H1 (cell line): ENCODE measurements around the gene ARHGEF10L. TPM values are rescaled to one million over a fixed set of nuclear protein-coding genes. Genes with fewer than 3 reads are reported as not detected.

Experiments used
- CTCF ChIA-PET: fragments of 300-600 bp; sonication (Branson Sonifier 250); formaldehyde crosslinking; loops from one replicate; lab custom pipeline; 2021; ENCODE audit not compliant: partially characterized antibody; lab: Charles Lee
- POLR2A ChIA-PET: fragments of 300-600 bp; sonication (Branson Sonifier 250); formaldehyde crosslinking; loops from one replicate; lab custom pipeline; 2021; ENCODE audit warnings: inconsistent platforms; ENCODE audit not compliant: partially characterized antibody; lab: Charles Lee
- DNase-seq, 2 experiments: peaks; one replicate each; pipeline versions ENCODE4 v3.0.0 to v3.0.0-alpha.2; 2010 to 2022; ENCODE audit warnings: low spot score in 2 of 2, low read depth in 1 of 2, mixed read lengths in 1 of 2
- FAIRE-seq: peaks from 2 replicates; lab custom pipeline; 2011; peaks lifted over from hg19 to GRCh38; lab: Jason Lieb, UNC
- H2AFZ ChIP-seq: 2 replicates; pipeline ENCODE4 v1.8.1; 2012; ENCODE audit warnings: low read length, inconsistent platforms
- H2AK5ac ChIP-seq: 2 replicates; pipeline ENCODE4 v1.6.1; 2013; ENCODE audit warnings: low read depth, low read length
- H2BK120ac ChIP-seq: replicated peaks from 2 replicates; pipeline ENCODE3; 2013; ENCODE audit warnings: low read depth, low read length, inconsistent platforms
- H2BK12ac ChIP-seq: 2 replicates; pipeline ENCODE4 v1.6.1; 2013; ENCODE audit warnings: low read depth, low read length
- H2BK15ac ChIP-seq: 2 replicates; pipeline ENCODE4 v1.6.1; 2013; ENCODE audit warnings: low read length
- H2BK20ac ChIP-seq: 2 replicates; pipeline ENCODE4 v1.6.1; 2013; ENCODE audit warnings: low read length
- H2BK5ac ChIP-seq: 2 replicates; pipeline ENCODE4 v1.6.1; 2013; ENCODE audit warnings: low read depth, low read length
- H3K14ac ChIP-seq: 2 replicates; pipeline ENCODE4 v1.6.1; 2013; ENCODE audit warnings: inconsistent platforms; ENCODE audit not compliant: insufficient read length
- H3K18ac ChIP-seq: 2 replicates; pipeline ENCODE4 v1.6.1; 2013; ENCODE audit warnings: low read length; ENCODE audit errors: extremely low read depth
- H3K23ac ChIP-seq: 2 replicates; pipeline ENCODE4 v1.6.1; 2013; ENCODE audit warnings: inconsistent platforms; ENCODE audit not compliant: insufficient read length
- H3K23me2 ChIP-seq: 2 replicates; pipeline ENCODE4 v1.6.1; 2013; ENCODE audit warnings: low read depth, low read length
- H3K27ac ChIP-seq: 2 replicates; pipeline ENCODE4 v1.6.1; 2011; ENCODE audit warnings: low read depth, low read length, inconsistent platforms
- H3K27me3 ChIP-seq, 4 experiments: replicated peaks in 1 of 4; 1 replicate in 1 of 4; 2 replicates in 3 of 4; pipeline versions ENCODE4 v1.6.1 to v1.8.1; 2011 to 2013; ENCODE audit warnings: low read length in 3 of 4, mild to moderate bottlenecking in 3 of 4, inconsistent platforms in 2 of 4, mixed read lengths in 2 of 4, moderate library complexity in 1 of 4; ENCODE audit not compliant: control insufficient read depth in 3 of 4, insufficient read depth in 3 of 4; ENCODE audit errors: extremely low read depth in 1 of 4
- H3K36me3 ChIP-seq, 4 experiments: 2 replicates each; pipeline versions ENCODE4 v1.6.1 to v1.8.1; 2011 to 2013; ENCODE audit warnings: mild to moderate bottlenecking in 4 of 4, low read length in 3 of 4, moderate library complexity in 2 of 4, control low read depth in 1 of 4, inconsistent platforms in 1 of 4; ENCODE audit not compliant: insufficient read depth in 4 of 4, control insufficient read depth in 2 of 4
- H3K4ac ChIP-seq: replicated peaks from 2 replicates; pipeline ENCODE3; 2013; ENCODE audit warnings: low read length, low read depth, mixed read lengths, inconsistent platforms; ENCODE audit not compliant: insufficient read length
- H3K4me1 ChIP-seq, 4 experiments: replicated peaks in 1 of 4; 1 replicate in 1 of 4; 2 replicates in 3 of 4; pipeline versions ENCODE4 v1.6.1 to v1.8.1; 2011 to 2013; ENCODE audit warnings: low read length in 3 of 4, inconsistent platforms in 2 of 4, mixed read lengths in 1 of 4; ENCODE audit not compliant: insufficient read depth in 4 of 4, control insufficient read depth in 3 of 4
- H3K4me2 ChIP-seq, 2 experiments: 2 replicates each; pipeline versions ENCODE4 v1.6.1 to v1.8.1; 2011 to 2013; ENCODE audit warnings: low read depth in 2 of 2, low read length in 2 of 2, control low read depth in 1 of 2, inconsistent platforms in 1 of 2, mild to moderate bottlenecking in 1 of 2; ENCODE audit not compliant: insufficient read depth in 1 of 2
- H3K4me3 ChIP-seq, 4 experiments: fragments of 200-600, 300-600 bp in 1 of 4; sonication (generic), shearing (Covaris generic), sonication (Bioruptor Twin) in 1 of 4; 2 replicates each; pipeline versions ENCODE4 v1.5.1 to v1.8.1; 2011 to 2016; ENCODE audit warnings: low read length in 4 of 4, low read depth in 3 of 4, control low read depth in 2 of 4, inconsistent platforms in 2 of 4, mild to moderate bottlenecking in 2 of 4, mixed read lengths in 1 of 4, moderate library complexity in 1 of 4; ENCODE audit not compliant: insufficient read depth in 2 of 4; ENCODE audit errors: extremely low read depth in 1 of 4
- H3K56ac ChIP-seq: replicated peaks from 2 replicates; pipeline ENCODE3; 2013; ENCODE audit warnings: low read depth, mild to moderate bottlenecking, mixed read lengths, low read length, inconsistent platforms; ENCODE audit not compliant: insufficient read length
- H3K79me1 ChIP-seq: 2 replicates; pipeline ENCODE4 v1.6.1; 2013; ENCODE audit warnings: low read depth, low read length, control low read depth
- H3K79me2 ChIP-seq, 2 experiments: 2 replicates each; pipeline versions ENCODE4 v1.6.1 to v1.8.1; 2012 to 2013; ENCODE audit warnings: low read length in 2 of 2, mild to moderate bottlenecking in 2 of 2, inconsistent platforms in 1 of 2; ENCODE audit not compliant: insufficient read depth in 2 of 2, control insufficient read depth in 1 of 2
- H3K9ac ChIP-seq, 4 experiments: replicated peaks in 1 of 4; 1 replicate in 1 of 4; 2 replicates in 3 of 4; pipeline versions ENCODE4 v1.6.1 to v1.8.1; 2011 to 2013; ENCODE audit warnings: low read depth in 3 of 4, low read length in 3 of 4, control low read depth in 2 of 4, mild to moderate bottlenecking in 2 of 4, moderate library complexity in 2 of 4, inconsistent platforms in 1 of 4; ENCODE audit errors: extremely low read depth in 1 of 4
- H3K9me3 ChIP-seq, 2 experiments: 2 replicates each; pipeline versions ENCODE4 v1.6.1 to v1.8.1; 2012 to 2013; ENCODE audit warnings: mild to moderate bottlenecking in 2 of 2, moderate library complexity in 2 of 2, control low read depth in 1 of 2, inconsistent platforms in 1 of 2, low read depth in 1 of 2, low read length in 1 of 2, mixed read lengths in 1 of 2; ENCODE audit not compliant: insufficient read depth in 2 of 2
- H4K20me1 ChIP-seq, 2 experiments: replicated peaks in 1 of 2; 2 replicates each; pipeline versions ENCODE3 to v1.8.1; 2011 to 2013; ENCODE audit warnings: inconsistent platforms in 2 of 2, low read length in 2 of 2, mild to moderate bottlenecking in 1 of 2; ENCODE audit not compliant: insufficient read depth in 2 of 2, control insufficient read depth in 1 of 2
- H4K5ac ChIP-seq: 2 replicates; pipeline ENCODE4 v1.6.1; 2013; ENCODE audit warnings: low read length, low read depth, mixed read lengths, inconsistent platforms; ENCODE audit not compliant: insufficient read length
- H4K8ac ChIP-seq: 2 replicates; pipeline ENCODE4 v1.8.0; 2013; ENCODE audit warnings: mild to moderate bottlenecking, moderate library complexity, low read length, inconsistent platforms; ENCODE audit not compliant: insufficient read depth; ENCODE audit errors: extremely low read depth
- H4K91ac ChIP-seq: replicated peaks from 2 replicates; pipeline ENCODE3; 2013; ENCODE audit warnings: low read length, mixed read lengths, inconsistent platforms; ENCODE audit not compliant: insufficient read length
- ATF3 ChIP-seq: IDR thresholded peaks from 2 replicates; pipeline ENCODE4 v1.6.1; 2011; ENCODE audit warnings: low read depth, mild to moderate bottlenecking, low read length; ENCODE audit not compliant: insufficient read depth
- WGBS, 2 experiments: shearing (Covaris generic) in 1 of 2; methylation state at CpG; one replicate each; pipeline versions ENCODE4 v1.1.6 to v1.1.7; 2013 to 2015; ENCODE audit warnings: low lambda C conversion rate in 2 of 2, mixed read lengths in 2 of 2, inconsistent platforms in 1 of 2, low coverage in 1 of 2, missing lambda C conversion rate in 1 of 2; ENCODE audit not compliant: insufficient replicate concordance in 2 of 2, insufficient coverage in 1 of 2, insufficient read length in 1 of 2; ENCODE audit errors: extremely low coverage in 1 of 2, missing lambda C conversion rate in 1 of 2; 5-methylcytosine and 5-hydroxymethylcytosine counted together
- polyA plus RNA-seq, 7 experiments: library from polyadenylated mRNA; depleted of rRNA in 3 of 7; stranded (reverse) in 5 of 7; unstranded in 2 of 7; fragments of >200 nt in 5 of 7; fragments of 200-250 nt in 2 of 7; gene quantifications; 1 replicate in 5 of 7; 2 replicates in 1 of 7; 4 replicates in 1 of 7; pipeline versions ENCODE4 v1.2.1 to v1.2.3, GENCODE V29; 2011 to 2013; ENCODE audit warnings: missing spikeins in 2 of 7, mixed read lengths in 2 of 7
- total RNA-seq: library from RNA; stranded (reverse); fragmentation: NEBNext Ultra II Directional; extraction: Animal tissue kit (Norgen Biotek cat#: 25700); gene quantifications from 2 replicates; pipeline ENCODE4 v1.2.1, GENCODE V29; 2021

The ARHGEF10L gene
- total and polyA plus RNA-seq, 2 of the 8 experiments (the other 6 are each of a cell fraction or from before 2014, with no cell fraction given), result 33.6 to 39.6 TPM

GRCh38 chr1:17658837-17659236, 119.3 kb downstream of the ARHGEF10L start:
- Histone ChIP-seq H3K4me1 (no peaks in the 10 kb centered on the region), H4K91ac (no peak overlapping the region), H2AK5ac (no peak overlapping the region), H3K9me3 (no peaks in the 10 kb centered on the region), H3K23ac (no peak overlapping the region), H3K14ac (no peak overlapping the region), H3K9ac (no peak overlapping the region), H3K18ac (no peak overlapping the region), H3K27me3 (no peaks in the 10 kb centered on the region), H3K4me2 (no peak overlapping the region), H2BK15ac (no peak overlapping the region), H3K79me2 (no peaks in the 10 kb centered on the region), H3K79me1 (no peaks in the 10 kb centered on the region), H3K27ac (no peak overlapping the region), H2AFZ (no peak overlapping the region), H2BK12ac (no peak overlapping the region), H3K56ac (no peak overlapping the region), H4K20me1 (peaks cover 2 to 7% of the 10 kb centered on the region in 2 experiments), H3K4ac (no peak overlapping the region), H2BK5ac (no peak overlapping the region), H3K36me3 (peaks cover 2 to 27% (median 10%) of the 10 kb centered on the region in 4 experiments; a peak in 6 of 8 replicates), H4K5ac (no peak overlapping the region), H4K8ac (no peak overlapping the region), H2BK120ac (no peak overlapping the region), H3K23me2 (peaks cover 4% of the 10 kb centered on the region; the same call in 1 of the 2 replicates), H2BK20ac (no peak overlapping the region), H3K4me3 (no peak overlapping the region)
- WGBS, 2 experiments, result 86% methylated on average over 6 of the region's 6 CpGs; no CpG with 5 or more reads in 1 of the 2 experiments
- FAIRE-seq (no peak), DNase-seq (no peak)
- CTCF ChIA-PET, result interaction anchor here (0.6 to 7.0 kb wide), 9 partner anchors 9 to 437 kb away, joined by 3 to 127 read pairs (median 4); no protein-coding TSS in a partner anchor
- POLR2A ChIA-PET, result no interaction called here
- no peak for TF ChIP-seq ATF3
